Activated CD8-positive, alpha-beta T cell treated with anti-CD3 and anti-CD28 coated beads for 36 hours (primary cell): ENCODE measurements around the gene CACNA1B. TPM values are rescaled to one million over a fixed set of nuclear protein-coding genes. Genes with fewer than 3 reads are reported as not detected.

ENCODE experiments used
- ATAC-seq: fragments of 200-7000 bp; cut with Tn5 transposase; one replicate; pipeline ENCODE4 v1.10.0; 2021; ENCODE audit warnings: mild to moderate bottlenecking, moderate library complexity
- CTCF ChIA-PET: fragments of 350-600 bp; sonication (Branson Sonifier 250); formaldehyde crosslinking; loops from one replicate; lab custom pipeline; 2021; ENCODE audit warnings: antibody characterized with exemption; lab: Charles Lee
- POLR2A ChIA-PET: fragments of 350-600 bp; sonication (Branson Sonifier 250); formaldehyde crosslinking; loops from one replicate; lab custom pipeline; 2021; ENCODE audit warnings: antibody characterized with exemption; lab: Charles Lee
- DNase-seq: peaks from one replicate; pipeline ENCODE4 v3.0.0-alpha.2; 2020
- H3K27ac Mint-ChIP-seq: one replicate; pipeline ENCODE4 v1.8.0; 2021; ENCODE audit warnings: mild to moderate bottlenecking, mixed read lengths
- H3K27me3 Mint-ChIP-seq: one replicate; pipeline ENCODE4 v1.8.0; 2021; ENCODE audit warnings: mixed read lengths
- H3K36me3 Mint-ChIP-seq: one replicate; pipeline ENCODE4 v1.8.0; 2021; ENCODE audit warnings: low read depth, mixed read lengths
- H3K4me1 Mint-ChIP-seq: one replicate; pipeline ENCODE4 v1.8.0; 2021; ENCODE audit warnings: low read depth, mixed read lengths
- H3K4me3 Mint-ChIP-seq: one replicate; pipeline ENCODE4 v1.8.0; 2021; ENCODE audit warnings: mild to moderate bottlenecking, moderate library complexity, mixed read lengths
- H3K9me3 Mint-ChIP-seq: one replicate; pipeline ENCODE4 v1.8.0; 2021; ENCODE audit warnings: mixed read lengths
- CTCF ChIP-seq: fragments of 200-600 bp; IDR thresholded peaks from one replicate; pipeline ENCODE4 v1.8.0; 2022; ENCODE audit warnings: antibody characterized with exemption, mild to moderate bottlenecking
- intact Hi-C: fragments of 100-400 bp; cut with micrococcal nuclease; formaldehyde crosslinking; loops from one replicate; pipeline ENCODE4 v1.10.0; 2022
- total RNA-seq, 2 experiments: library from RNA; stranded (reverse); gene quantifications; one replicate each; pipeline ENCODE4 v1.2.3, GENCODE V29; 2021

Gene CACNA1B
- total RNA-seq, 2 experiments from 2014 or later: not detected

GRCh38 chr9:138045541-138046490 is 168.2 kb downstream of the CACNA1B start:
- no peak for DNase-seq
- POLR2A ChIA-PET: no interaction called here
- ATAC-seq: no peak
- no peak for TF ChIP-seq CTCF
- Mint-ChIP-seq H3K9me3 (no peaks in the 10 kb centered on the region), H3K4me1 (no peaks in the 10 kb centered on the region), H3K36me3 (no peaks in the 10 kb centered on the region), H3K4me3 (no peak overlapping the region), H3K27ac (no peak overlapping the region), H3K27me3 (peaks cover 3% of the 10 kb centered on the region)
- CTCF ChIA-PET: no interaction called here
- intact Hi-C loops: no loop called here

- H3K4me3 Mint-ChIP-seq: no peak overlapping the region
- intact Hi-C loops: no loop called here
- H3K9me3 Mint-ChIP-seq: no peaks in the 10 kb centered on the region
- DNase-seq (no peak), ATAC-seq (no peak)
- no peaks in the 10 kb centered on the region for H3K36me3 Mint-ChIP-seq
- ChIA-PET POLR2A (no interaction called here), CTCF (no interaction called here)
- no peak overlapping the region for H3K27ac Mint-ChIP-seq
- no peaks in the 10 kb centered on the region for H3K4me1 Mint-ChIP-seq
- H3K27me3 Mint-ChIP-seq: peaks cover 3% of the 10 kb centered on the region
- TF ChIP-seq CTCF: no peak
Observed at GRCh38 chr9:138046641-138047301, 169.2 kb downstream of the CACNA1B start.

- DNase-seq (no peak), ATAC-seq (no peak)
- no peak overlapping the region for H3K4me3 Mint-ChIP-seq
- no peaks in the 10 kb centered on the region for H3K9me3 Mint-ChIP-seq
- intact Hi-C loops: no loop called here
- H3K27ac Mint-ChIP-seq: no peak overlapping the region
- CTCF ChIA-PET: no interaction called here
- TF ChIP-seq CTCF: no peak
- no peaks in the 10 kb centered on the region for H3K4me1 Mint-ChIP-seq
- POLR2A ChIA-PET: no interaction called here
- H3K36me3 Mint-ChIP-seq: no peaks in the 10 kb centered on the region
- H3K27me3 Mint-ChIP-seq: peaks cover 3% of the 10 kb centered on the region
Observed at GRCh38 chr9:138047469-138048040, 170.0 kb downstream of the CACNA1B start.

GRCh38 chr9:138048184-138048583 is 170.6 kb downstream of the CACNA1B start:
- intact Hi-C loops: no loop called here
- no peaks in the 10 kb centered on the region for H3K27me3 Mint-ChIP-seq
- no peaks in the 10 kb centered on the region for H3K36me3 Mint-ChIP-seq

More at GRCh38 chr9:138048184-138048583, 170.6 kb downstream of the CACNA1B start:
- no peak for TF ChIP-seq CTCF
- Mint-ChIP-seq H3K4me1 (no peaks in the 10 kb centered on the region), H3K9me3 (no peaks in the 10 kb centered on the region), H3K27ac (no peak overlapping the region), H3K4me3 (no peak overlapping the region)
- POLR2A ChIA-PET: no interaction called here
- CTCF ChIA-PET: no interaction called here
- DNase-seq (no peak), ATAC-seq (no peak)
